Dedifferentiated amniotic fluid mesenchymal stem cell (primary cell): ENCODE measurements around the gene TMEM245.
A peak's percentile ranks its signal among the peaks of the same experiment; 100 is the strongest.

ENCODE experiments used
- DNase-seq: peaks from one replicate; pipeline ENCODE4 v3.0.0-alpha.2; 2016; ENCODE audit errors: extremely low spot score

TMEM245 gene

DNA sequence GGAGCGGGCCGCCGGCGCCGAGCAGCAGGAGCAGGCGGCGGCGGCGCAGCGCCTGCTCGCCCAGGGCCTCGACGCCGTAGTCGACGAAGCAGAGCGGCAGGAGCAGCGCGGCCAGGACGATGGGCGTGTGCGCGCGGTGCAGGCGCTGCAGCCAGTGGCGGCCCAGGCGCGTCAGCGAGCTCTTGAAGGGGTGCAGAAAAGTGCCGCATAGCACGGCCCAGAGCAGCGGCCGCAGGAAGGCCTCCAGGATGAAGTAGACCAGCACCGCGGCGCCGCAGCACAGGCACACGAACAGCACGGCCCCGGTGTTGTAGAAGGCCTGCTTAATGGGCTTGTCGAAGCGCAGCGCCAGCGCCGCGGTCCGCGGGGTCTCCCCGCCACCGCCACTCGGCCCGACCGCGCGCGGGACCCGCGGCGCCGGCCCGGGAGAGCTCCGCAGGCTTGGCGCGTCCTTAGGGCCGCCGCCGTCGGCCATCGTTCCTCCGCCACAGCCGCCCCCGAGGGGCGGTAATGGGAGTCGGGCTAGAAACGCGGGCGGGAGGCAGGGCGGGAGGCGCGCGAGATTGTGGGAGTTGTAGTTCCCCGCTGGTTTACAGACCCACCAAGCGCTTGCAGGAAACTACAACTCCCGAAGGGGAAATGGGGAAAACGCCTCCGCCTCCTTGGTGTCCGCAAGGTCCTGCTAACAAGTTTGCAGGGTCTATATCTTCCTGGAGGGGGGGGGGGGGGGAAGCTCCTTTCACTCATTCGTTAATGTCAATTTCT is at the start of gene TMEM245:
TSS of gene TMEM245 (minus strand) at position 509 of the 765 bp plus-strand sequence. CDS start at position 475, 34 bp downstream.
- peak; percentile 100 for DNase-seq

DNA sequence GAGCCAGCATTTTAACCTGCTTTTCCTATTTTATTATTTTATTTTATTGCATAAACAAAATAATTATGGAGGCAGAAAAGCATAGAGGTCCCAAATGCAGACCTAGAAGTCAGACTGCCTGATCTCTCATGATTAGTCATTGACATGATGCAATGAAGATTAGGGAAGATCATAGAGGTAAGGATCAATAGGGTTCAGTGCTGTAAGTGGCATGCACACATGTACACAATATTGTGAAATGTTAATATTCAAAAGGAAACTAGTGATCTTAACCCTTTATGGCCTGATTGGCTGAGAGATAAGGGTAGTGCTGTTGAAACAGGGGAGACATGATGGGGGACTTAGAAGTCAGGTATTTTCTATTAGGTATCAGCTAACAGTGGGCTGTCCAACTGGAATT is 48.4 kb upstream of the TMEM245 start:
- DNase-seq = no peak

GRCh38 chr9:109167716-109168115 is 48.0 kb upstream of the TMEM245 start:
- no peak for DNase-seq

DNA sequence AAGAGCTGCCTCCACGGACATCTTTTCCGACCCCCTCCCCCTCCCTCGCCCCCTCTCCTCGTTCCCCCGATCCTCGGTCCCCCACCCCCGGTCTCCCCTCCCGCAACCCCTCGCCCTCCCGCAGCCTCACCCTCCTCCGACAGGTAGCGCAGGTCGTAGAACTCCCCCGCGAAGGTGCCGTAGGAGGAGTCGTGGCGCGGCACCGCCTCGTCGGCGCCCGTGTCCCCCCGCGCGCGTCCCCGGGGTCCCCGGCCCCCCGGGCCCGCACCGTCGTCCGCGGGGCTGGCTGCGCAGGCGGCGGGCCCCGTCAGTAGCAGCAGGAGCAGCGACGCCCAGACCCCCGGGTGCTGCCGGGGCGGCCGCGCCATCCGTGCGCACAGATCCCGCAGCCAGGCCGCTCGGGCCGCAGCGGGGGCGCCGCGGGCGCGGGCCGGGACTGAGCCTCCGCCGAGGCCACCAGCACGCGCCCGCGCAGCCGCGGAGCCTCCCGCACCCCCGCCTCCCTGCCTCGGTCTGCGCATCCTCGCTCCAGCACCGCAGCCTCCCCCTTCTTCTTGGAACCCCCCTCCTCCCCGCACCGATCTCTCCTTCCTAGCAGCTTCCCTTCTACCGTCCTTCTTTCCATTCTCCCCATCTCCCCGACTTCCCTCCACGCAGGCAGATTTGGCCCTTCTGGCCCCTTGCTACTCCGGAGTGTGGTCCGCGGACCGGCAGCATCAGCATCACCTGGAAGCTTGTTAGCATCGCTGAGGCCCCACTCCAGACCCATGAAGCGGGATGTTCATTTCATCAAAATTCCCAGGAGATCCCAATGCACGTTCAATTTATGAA is 47.2 kb upstream of the TMEM245 start, which contains the start of gene FRRS1L:
TSS of gene FRRS1L (minus strand) at position 479 of the 831 bp plus-strand sequence. CDS start at position 368, 111 bp downstream.
- no peak for DNase-seq

- DNase-seq = no peak
Measured at GRCh38 chr9:109166171-109166770, 46.5 kb upstream of the TMEM245 start.

DNA sequence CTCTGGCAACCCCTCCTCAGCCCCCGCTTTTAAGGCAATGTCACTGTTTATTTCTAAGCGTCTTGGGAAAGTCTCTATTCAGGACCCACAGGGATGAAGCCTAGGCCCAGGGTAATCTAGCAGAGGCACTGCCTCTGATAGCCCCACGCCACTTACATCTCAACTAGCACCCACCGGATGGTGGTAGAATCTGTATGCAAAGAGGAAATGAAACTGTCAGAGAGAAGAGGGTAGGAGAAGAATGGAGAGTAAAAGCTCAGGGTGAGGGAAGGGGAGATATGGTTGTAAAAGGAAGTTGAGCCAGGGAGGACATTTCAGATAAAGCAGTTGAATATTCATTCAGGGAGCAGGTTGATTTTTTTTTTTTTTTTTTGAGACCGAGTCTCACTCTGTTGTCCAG is 44.3 kb upstream of the TMEM245 start:
- DNase-seq = no peak

DNA sequence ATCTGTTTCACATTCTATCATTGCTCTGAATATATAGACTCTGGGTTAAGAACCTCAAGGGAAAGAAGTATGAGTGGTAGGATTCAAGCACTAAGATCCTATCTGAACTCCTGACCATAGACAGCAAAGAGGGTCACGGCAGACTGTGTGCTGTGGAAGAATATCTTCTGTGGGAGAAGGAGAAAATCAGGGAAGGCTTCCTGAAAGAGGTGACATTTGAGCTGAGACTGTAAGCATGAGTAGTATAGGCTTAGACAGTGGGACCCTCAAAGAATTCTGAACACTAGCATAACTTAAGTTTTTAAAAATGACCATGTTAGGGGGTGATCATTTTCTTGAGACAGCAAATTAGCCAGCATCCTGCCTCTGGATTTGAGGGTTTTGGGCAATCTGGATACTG is 43.4 kb upstream of the TMEM245 start:
- DNase-seq = no peak

DNA sequence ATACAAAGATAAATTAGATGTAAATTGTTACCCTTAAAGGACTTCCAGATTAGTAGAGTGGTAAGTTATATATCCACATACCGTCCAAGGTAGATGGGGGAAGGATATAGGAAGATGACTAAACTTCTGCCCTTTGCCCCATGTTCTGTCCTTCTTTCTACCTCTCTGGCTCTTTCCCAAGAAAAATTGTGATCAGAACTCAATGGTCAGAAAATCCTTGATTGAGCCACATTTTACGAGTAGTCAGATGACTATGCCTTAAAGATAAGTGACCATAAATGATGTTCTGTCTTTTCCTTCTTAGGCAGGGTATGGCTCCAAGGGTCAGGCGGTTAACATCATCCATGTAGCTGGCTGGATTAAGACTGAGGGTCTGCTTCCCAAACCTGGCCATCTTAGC is 42.9 kb upstream of the TMEM245 start:
- DNase-seq = no peak

GRCh38 chr9:109161471-109161870 is 41.7 kb upstream of the TMEM245 start:
- no peak for DNase-seq

DNA sequence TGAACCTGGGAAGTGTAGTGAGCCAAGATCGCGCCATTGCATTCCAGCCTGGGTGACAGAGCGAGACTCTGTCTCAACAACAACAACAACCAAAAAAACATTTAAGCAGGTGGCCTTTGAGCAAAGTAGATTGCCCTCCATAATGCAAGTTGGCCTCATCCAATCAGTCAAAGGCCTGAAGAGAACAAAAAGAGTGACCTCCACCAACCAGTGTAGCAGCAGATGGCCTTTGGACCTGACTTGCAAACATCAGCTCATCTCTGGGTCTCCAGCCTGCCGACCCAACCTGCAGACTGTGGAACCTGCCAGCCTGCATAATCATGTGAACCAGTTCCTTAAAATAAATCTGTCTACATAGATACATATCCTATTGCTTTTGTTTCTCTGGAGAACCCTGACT is 39.8 kb upstream of the TMEM245 start:
- DNase-seq = no peak

GRCh38 chr9:109158651-109159050 is 38.9 kb upstream of the TMEM245 start:
- peak; percentile 33 for DNase-seq

DNA sequence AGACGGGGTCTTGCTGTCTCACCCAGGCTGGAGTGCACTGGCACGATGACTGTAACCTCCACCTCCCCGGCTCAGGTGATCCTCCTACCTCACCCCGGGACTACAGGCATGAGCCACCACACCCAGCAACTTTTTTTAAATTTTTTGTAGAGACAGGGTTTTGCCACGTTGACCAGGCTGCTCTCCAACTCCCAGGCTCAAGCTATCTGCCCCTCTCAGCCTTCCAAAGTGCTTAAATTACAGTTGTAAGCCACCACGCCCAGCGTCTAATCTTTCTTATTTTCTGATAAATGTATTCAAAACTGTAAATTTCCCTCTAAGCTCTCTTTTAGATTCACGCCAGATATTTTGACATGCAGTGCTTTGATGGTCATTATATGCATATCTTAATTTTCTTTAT is 37.0 kb upstream of the TMEM245 start:
- DNase-seq = no peak

DNA sequence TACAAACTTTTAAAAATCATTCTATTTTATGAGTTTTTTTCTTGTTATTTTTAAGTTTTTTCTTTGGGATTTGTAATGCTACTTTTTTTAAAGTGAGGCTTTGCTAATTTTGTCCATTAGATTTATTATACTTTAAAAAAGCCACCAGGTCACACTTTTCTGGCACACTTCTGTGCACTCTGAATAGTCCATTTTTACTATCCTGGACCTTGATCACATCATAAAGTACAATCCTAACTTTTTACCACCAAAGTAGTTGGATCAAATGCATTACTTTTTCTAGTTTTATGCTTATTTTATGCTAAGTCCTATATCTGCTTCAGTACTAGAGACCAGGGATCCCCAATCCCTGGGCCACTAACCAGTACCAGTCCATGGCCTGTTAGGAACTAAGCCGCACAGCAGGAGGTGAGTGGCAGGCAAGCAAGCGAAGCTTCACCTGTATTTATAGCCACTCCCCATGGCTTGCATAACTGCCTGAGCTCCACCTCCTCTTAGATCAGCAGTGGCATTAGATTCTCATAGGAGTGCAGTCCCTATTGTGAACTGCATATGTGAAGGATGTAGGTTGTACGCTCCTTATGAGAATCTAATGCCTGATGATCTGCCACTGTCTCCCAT is 31.3 kb upstream of the TMEM245 start:
- DNase-seq = no peak

GRCh38 chr9:109149722-109150121 is 30.0 kb upstream of the TMEM245 start:
- no peak for DNase-seq

- no peak for DNase-seq
Measured at GRCh38 chr9:109149089-109149488, 29.3 kb upstream of the TMEM245 start.

- DNase-seq = no peak
Measured at GRCh38 chr9:109145051-109145450, 25.3 kb upstream of the TMEM245 start.

GRCh38 chr9:109143881-109144562 is 24.3 kb upstream of the TMEM245 start:
- DNase-seq = no peak

DNA sequence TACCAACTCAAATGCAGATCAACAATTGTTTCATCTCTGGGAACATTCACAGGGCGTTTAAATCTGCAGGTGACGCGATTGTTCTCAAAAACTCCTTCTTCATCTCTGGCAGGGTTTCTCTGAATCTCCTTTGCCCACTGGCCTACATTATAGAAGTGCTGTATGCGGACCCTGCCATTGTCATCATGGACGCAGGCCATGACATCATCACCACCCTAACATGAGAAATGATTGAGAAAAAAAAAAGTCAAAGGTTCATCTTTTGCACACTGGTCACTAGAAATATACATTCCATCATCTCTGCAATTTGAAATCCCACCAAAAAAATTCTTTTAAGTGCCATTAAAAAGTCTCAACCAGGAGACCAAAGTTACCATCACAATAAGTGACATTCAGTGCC is 21.6 kb upstream of the TMEM245 start:
- no peak for DNase-seq

DNA sequence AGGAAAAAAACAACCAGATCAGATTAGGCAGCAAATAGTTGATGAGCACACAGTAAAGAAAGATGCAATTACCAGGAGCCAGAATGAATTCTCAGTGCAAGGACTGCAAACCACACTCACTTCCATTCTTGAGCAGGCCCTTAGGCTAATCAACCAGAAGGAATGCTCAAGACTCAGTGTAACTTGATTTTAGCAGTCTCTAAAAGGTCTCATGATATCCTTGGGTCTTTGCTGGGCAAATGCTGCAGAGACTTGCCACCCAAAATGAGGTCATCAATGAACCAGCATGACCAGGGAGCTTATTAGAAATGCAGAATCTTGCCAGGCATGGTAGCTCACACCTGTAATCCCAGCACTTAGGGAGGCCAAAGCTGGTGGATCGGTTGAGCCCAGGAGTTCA is 20.1 kb upstream of the TMEM245 start:
- DNase-seq = no peak

- DNase-seq = no peak
Measured at GRCh38 chr9:109138421-109138820, 18.7 kb upstream of the TMEM245 start.

- no peak for DNase-seq
Measured at GRCh38 chr9:109134167-109134578, 14.4 kb upstream of the TMEM245 start.
